ENCODE results near the gene TMCC1. TPM values are rescaled to one million over a fixed set of nuclear protein-coding genes. Genes with fewer than 3 reads are reported as not detected.

Gene TMCC1
- total and polyA plus RNA-seq, 2 donors (not counting 3 experiments of a cell fraction or from before 2014, with no cell fraction given): 17.4 to 38.4 TPM

- peak; percentile 44 to 55 for TF ChIP-seq CTCF (IDR thresholded peaks at IDR 0.05; ENCODE audit: extremely low read depth in 1 of 2, insufficient read depth in 1 of 2, low read depth in 1 of 2, low read length in 2 of 2)
- TF ChIP-seq POLR2A (IDR thresholded peaks at IDR 0.05; ENCODE audit: low read depth, low read length): no peak
- peak; percentile 83 for FAIRE-seq
- dilution Hi-C loops (cut with MboI; ENCODE audit: extremely low pct_ligation_motif_present, low sequenced_read_pairs): loop anchor here (25.0 kb wide), 1 partner anchor 167 kb away; no protein-coding TSS in a partner anchor
- intact Hi-C loops (cut with micrococcal nuclease): loop anchor here (1.0 kb wide), 5 partner anchors 105 to 446 kb away; no protein-coding TSS in a partner anchor
- Histone ChIP-seq H3K9me3 (replicated peaks; ENCODE audit: control insufficient read depth, insufficient read depth, low read length) (no peaks in the 10 kb centered on the region), H3K4me2 (ENCODE audit: insufficient read depth, low read length) (no peak overlapping the region), H3K9me1 (replicated peaks; ENCODE audit: control insufficient read depth, extremely low read depth, insufficient read depth, low read length) (no peaks in the 10 kb centered on the region), H3K4me1 (ENCODE audit: control insufficient read depth, extremely low read depth, insufficient read depth, low read length) (peaks cover 4% of the 10 kb centered on the region), H3K27me3 (ENCODE audit: control insufficient read depth in 2 of 2, insufficient read depth in 2 of 2, low read length in 2 of 2) (no peaks in the 10 kb centered on the region), H3K4me3 (replicated peaks in 1 of 3; ENCODE audit: insufficient read depth in 1 of 3, low read depth in 1 of 3, low read length in 3 of 3) (no peak overlapping the region), H3K36me3 (ENCODE audit: control insufficient read depth in 2 of 2, extremely low read depth in 1 of 2, insufficient read depth in 2 of 2, low read length in 2 of 2) (peaks cover 0 to 2% of the 10 kb centered on the region in 2 experiments), H3K9ac (replicated peaks; ENCODE audit: extremely low read depth, insufficient read depth, low read length) (no peak overlapping the region), H2AFZ (ENCODE audit: low read depth, low read length) (no peak overlapping the region), H3K79me2 (ENCODE audit: control insufficient read depth, insufficient read depth, low read length) (no peaks in the 10 kb centered on the region), H3K27ac (ENCODE audit: insufficient read depth, low read depth, low read length) (no peak overlapping the region), H4K20me1 (replicated peaks; ENCODE audit: control insufficient read depth, extremely low read depth, insufficient read depth, low read length) (no peaks in the 10 kb centered on the region)
- ChIA-PET POLR2A (no interaction called here), CTCF (interaction anchor here (0.5 to 4.9 kb wide), 23 partner anchors 10 to 451 kb away, joined by 3 to 43 read pairs (median 5); no protein-coding TSS in a partner anchor)
- DNase-seq (ENCODE audit: low read depth, low spot score): peak; percentile 78
- BruUV-seq (replicated peaks): no TSS peak
Measured at GRCh38 chr3:129829640-129830039, 63.9 kb downstream of the TMCC1 start.

- H3K9me3 ChIP-seq (replicated peaks; ENCODE audit: control insufficient read depth, insufficient read depth, low read length): no peaks in the 10 kb centered on the region
- no peaks in the 10 kb centered on the region for H4K20me1 ChIP-seq (replicated peaks; ENCODE audit: control insufficient read depth, extremely low read depth, insufficient read depth, low read length)
- no peaks in the 10 kb centered on the region for H3K79me2 ChIP-seq (ENCODE audit: control insufficient read depth, insufficient read depth, low read length)
- peaks cover 0 to 2% of the 10 kb centered on the region in 2 experiments for H3K36me3 ChIP-seq (ENCODE audit: control insufficient read depth in 2 of 2, extremely low read depth in 1 of 2, insufficient read depth in 2 of 2, low read length in 2 of 2)
- no peak overlapping the region for H3K4me2 ChIP-seq (ENCODE audit: insufficient read depth, low read length)
- TF ChIP-seq JUN (IDR thresholded peaks at IDR 0.05; ENCODE audit: borderline replicate concordance, insufficient read depth, insufficient read length, low read depth) (no peak), EZH2 (IDR thresholded peaks at IDR 0.05; ENCODE audit: borderline replicate concordance, low read depth, low read length, severe bottlenecking) (no peak), MYC (IDR thresholded peaks at IDR 0.05; ENCODE audit: low read depth, low read length) (no peak), CTCF (IDR thresholded peaks at IDR 0.05; ENCODE audit: extremely low read depth in 1 of 2, insufficient read depth in 1 of 2, low read depth in 1 of 2, low read length in 2 of 2) (no peak), GATA2 (IDR thresholded peaks at IDR 0.05; ENCODE audit: insufficient read depth, insufficient read length, low read depth, low read length) (no peak), FOS (IDR thresholded peaks at IDR 0.05; ENCODE audit: borderline replicate concordance, insufficient read depth, low read length) (no peak), POLR2AphosphoS5 (IDR thresholded peaks at IDR 0.05; ENCODE audit: insufficient read depth, low read depth, low read length) (no peak), POLR2A (IDR thresholded peaks at IDR 0.05; ENCODE audit: low read depth, low read length) (no peak), MAX (IDR thresholded peaks at IDR 0.05; ENCODE audit: insufficient read depth, insufficient read length) (no peak)
- H3K4me1 ChIP-seq (ENCODE audit: control insufficient read depth, extremely low read depth, insufficient read depth, low read length): peaks cover 4% of the 10 kb centered on the region
- intact Hi-C loops (cut with micrococcal nuclease): no loop called here
- FAIRE-seq: no peak
- no TSS peak for BruUV-seq (replicated peaks)
- no peak overlapping the region for H3K27ac ChIP-seq (ENCODE audit: insufficient read depth, low read depth, low read length)
- H3K27me3 ChIP-seq (ENCODE audit: control insufficient read depth in 2 of 2, insufficient read depth in 2 of 2, low read length in 2 of 2): no peaks in the 10 kb centered on the region
- H3K4me3 ChIP-seq (replicated peaks in 1 of 3; ENCODE audit: insufficient read depth in 1 of 3, low read depth in 1 of 3, low read length in 3 of 3): no peak overlapping the region
- no peak overlapping the region for H2AFZ ChIP-seq (ENCODE audit: low read depth, low read length)
- POLR2A ChIA-PET: no interaction called here
- DNase-seq (ENCODE audit: low read depth, low spot score): no peak
- CTCF ChIA-PET: interaction anchor here (1.2 to 5.6 kb wide), 5 partner anchors 106 to 338 kb away, joined by 3 to 54 read pairs (median 5); no protein-coding TSS in a partner anchor
- no peak overlapping the region for H3K9ac ChIP-seq (replicated peaks; ENCODE audit: extremely low read depth, insufficient read depth, low read length)
- H3K9me1 ChIP-seq (replicated peaks; ENCODE audit: control insufficient read depth, extremely low read depth, insufficient read depth, low read length): no peaks in the 10 kb centered on the region
- dilution Hi-C loops (cut with MboI; ENCODE audit: extremely low pct_ligation_motif_present, low sequenced_read_pairs): loop anchor here (25.0 kb wide), 1 partner anchor 165 kb away; no protein-coding TSS in a partner anchor
Measured at GRCh38 chr3:129827765-129828164, 65.7 kb downstream of the TMCC1 start.
